NOMO-1 treated with dmso at 0.1 percent for 144 hours (cell line): ENCODE measurements around the gene NCAPG.
A peak's percentile ranks its signal among the peaks of the same experiment; 100 is the strongest.
"Not testable (repeated sequence)": the region's sequence is repeated elsewhere in the genome, so short reads cannot be mapped to it uniquely, and the experiment has no call there.

Experiments
- DNase-seq: peaks from one replicate; lab custom pipeline; 2025; ENCODE audit not compliant: unreplicated experiment; lab: John Stamatoyannopoulos, UW

The NCAPG gene

DNA sequence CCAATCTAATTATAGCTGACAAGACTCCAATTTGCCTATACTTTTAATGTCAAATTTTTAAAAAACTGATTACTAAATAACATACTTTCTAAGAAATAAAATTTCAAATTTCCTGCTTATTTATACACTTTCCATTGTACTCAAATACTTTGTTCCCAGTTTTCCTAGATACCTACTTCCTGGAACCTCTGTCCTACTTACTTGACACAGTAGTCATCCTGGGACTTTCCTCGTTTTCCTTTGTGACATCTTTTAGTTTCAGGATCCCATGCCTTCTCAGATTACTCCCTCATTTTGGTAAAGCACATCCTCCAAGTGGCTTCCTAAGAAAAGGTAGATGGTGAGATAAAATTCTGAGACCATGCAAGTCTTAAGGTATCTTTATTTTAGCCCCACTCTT lies 16.0 kb upstream of the NCAPG start:
- DNase-seq, result no peak

DNA sequence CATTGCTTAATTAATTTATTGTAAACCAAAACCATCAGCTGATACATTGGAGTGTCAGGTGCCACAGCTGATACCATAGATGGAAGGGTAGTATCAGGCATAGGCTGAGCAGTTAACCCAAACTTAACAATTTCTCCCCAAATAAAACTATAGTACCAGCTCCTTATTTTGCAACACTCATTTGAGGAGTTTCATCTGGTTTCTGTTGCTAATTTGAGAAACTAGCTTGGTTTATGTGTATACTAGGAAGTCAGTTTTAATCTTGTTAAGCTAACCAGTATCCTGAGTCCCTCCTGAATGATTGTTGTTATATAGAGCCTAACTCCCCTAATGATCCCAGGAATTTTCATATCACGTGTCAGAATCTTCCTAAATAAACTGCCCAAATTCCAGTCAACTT lies 13.0 kb upstream of the NCAPG start:
- no peak for DNase-seq

DNA sequence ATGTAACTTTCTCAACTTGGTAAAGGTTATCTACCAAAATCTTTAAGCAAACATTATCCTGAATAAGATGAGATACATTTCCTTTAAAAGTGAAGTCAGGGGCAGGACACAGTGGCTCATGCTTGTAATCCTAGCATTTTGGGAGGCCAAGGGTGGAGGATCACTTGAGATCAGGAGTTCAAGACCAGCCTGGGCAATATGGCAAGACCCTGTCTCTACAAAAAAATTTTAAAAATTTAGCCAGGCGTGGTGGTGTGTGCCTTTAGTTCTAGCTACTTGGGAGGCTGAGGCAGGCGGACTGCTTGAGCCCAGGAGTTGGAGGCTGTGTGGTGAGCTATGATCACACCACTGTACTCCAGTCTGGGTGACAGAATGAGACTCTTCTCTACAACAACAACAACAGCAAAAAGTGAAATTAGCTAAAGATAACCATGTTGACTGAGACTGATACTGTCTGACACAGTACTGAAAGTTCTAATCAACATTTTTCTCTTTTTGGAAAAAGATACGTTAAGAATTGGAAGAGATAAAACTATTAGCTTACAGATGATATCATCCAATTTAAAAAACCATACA lies 5.1 kb upstream of the NCAPG start:
- DNase-seq, result no peak

DNA sequence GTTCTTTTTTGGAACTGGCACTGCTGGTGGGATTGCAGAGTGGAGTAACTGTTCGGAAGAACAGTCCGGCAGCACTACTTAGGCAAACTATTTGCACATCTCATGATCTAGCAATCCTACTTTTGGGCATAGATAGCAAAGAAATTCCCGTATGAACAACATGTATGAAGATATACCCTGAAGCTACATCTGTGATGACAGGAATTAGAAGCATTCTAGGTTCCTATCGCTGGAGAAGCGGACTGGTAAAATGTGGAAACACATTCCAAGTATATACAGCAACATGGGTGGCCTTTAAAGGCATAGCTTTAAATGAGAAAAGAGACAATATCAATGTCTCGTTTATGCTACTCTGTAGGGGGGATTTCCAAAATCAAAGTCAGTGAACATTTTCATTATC lies 3.3 kb upstream of the NCAPG start:
- DNase-seq, result no peak

DNA sequence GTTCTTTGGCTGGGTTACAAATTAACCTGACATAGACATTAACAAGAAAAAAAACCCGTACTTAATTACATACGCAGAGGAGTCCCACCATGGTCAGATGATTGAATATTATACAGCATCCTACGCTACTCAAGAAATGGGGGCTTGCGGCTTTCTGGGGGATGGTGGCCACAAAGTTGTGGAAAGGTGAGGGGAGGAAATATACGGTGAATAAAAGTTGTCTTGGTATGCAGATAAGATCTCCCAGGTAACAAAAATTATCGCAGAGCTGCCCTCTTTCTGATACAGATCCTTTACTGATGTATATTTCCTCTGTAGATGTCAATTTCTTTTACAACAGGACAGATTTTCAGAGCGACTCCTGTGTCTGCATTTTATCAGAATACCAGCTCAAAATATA lies 1.1 kb upstream of the NCAPG start:
- no peak for DNase-seq

DNA sequence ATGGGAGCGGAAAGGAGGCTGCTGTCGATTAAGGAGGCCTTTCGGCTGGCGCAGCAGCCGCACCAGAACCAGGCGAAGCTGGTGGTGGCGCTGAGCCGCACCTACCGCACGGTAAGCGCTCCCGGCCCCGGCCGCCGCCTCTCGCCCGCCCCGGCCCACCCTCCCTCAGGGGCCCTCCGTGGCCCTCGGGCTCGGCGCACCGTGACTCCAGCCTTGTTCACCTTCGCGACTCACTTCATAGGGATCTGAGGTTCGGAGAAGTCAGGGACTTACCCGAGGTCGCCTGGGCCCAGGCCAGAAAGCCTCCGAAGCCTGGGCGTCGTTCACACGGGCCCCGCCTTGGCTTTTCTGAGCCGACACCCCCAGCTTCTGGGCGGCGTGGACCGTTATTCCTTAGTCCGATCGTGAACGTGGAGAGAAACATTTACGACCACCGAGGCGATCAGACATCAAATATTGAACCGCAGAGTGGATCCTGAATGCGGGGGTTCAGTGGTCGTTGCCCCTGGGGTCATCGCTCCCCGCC lies 362 bp downstream of the NCAPG start:
- no peak for DNase-seq

DNA sequence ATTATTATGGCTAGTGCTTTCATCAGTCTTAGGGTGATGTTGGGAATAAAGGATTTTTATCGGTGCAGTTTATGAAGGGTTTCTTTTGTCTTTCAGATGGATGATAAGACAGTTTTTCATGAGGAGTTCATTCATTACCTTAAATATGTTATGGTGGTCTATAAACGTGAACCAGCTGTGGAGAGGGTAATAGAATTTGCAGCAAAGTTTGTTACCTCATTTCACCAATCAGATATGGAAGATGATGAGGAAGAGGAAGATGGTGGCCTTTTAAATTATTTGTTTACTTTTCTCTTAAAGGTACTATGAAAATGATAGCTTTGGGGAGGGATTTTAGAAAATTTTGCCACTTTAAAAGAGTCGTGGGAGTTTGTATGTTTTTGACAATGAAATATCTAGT lies 1.3 kb downstream of the NCAPG start:
- no peak for DNase-seq

DNA sequence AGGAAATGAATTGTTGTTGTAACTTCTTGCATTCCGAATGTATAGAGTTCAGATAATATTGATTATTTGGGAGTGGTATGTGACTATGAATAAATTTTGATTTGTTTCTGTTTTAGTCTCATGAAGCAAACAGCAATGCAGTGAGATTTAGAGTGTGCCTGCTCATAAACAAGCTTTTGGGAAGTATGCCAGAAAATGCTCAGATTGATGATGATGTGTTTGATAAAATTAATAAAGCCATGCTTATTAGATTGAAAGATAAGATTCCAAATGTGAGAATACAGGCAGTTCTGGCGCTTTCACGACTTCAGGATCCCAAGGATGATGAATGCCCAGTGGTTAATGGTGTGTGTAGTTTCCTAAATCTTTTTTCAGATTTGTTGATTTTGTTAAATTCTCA lies 2.0 kb downstream of the NCAPG start:
- DNase-seq, result no peak

DNA sequence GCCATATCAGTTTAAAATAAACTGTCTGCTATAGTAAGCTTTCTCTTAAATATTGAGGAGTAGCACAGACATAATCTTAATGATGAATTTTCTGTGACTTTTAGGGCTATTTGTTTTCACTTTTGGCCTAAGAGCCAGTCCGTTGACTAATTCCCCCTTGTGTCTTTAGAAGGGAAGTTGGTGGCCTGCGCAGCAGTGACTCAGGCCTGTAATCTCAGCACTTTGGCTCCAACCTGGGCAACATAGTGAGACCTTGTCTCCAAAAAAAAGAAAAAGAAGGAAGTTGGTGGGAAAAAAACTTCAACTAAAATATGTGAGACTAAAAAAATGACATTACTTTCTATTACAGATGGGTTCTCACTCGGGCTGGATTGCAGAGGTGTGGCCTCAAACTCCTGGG lies 3.4 kb downstream of the NCAPG start:
- peak; percentile 25 for DNase-seq

DNA sequence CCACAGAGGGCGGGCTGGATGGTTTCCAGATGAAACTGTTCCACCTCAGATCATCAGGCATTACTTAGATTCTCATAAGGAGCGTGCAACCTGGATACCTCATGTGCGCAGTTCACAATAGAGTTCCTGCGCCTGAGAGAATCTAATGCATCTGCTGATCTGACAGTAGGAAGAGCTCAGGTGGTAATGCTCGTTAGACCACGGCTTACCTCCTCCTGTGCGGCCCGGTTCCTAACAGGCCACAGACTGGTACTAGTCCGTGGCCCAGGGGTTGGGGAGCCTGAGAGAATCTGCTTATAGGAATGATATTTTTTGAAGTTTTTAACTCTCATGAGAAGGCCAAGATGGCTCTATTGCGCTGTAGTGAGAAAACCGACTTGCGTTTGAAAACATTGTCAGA lies 5.4 kb downstream of the NCAPG start:
- no peak for DNase-seq

DNA sequence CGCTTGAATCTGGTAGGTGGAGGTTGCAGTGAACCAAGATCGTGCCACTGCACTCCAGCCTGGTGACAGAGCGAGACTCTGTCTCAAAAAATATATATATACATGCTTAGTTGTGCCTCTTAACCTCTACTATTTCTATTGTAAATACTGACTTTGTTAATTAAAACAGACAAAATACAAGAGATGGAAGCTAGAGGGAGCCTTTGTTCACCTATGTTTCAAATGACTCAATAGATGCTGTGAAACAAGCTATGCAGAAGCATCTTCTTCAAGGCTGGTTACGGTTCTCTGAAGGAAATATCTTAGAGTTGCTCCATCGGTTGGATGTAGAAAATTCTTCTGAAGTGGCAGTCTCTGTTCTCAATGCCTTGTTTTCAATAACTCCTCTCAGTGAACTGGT lies 6.2 kb downstream of the NCAPG start:
- DNase-seq, result peak; percentile 1

DNA sequence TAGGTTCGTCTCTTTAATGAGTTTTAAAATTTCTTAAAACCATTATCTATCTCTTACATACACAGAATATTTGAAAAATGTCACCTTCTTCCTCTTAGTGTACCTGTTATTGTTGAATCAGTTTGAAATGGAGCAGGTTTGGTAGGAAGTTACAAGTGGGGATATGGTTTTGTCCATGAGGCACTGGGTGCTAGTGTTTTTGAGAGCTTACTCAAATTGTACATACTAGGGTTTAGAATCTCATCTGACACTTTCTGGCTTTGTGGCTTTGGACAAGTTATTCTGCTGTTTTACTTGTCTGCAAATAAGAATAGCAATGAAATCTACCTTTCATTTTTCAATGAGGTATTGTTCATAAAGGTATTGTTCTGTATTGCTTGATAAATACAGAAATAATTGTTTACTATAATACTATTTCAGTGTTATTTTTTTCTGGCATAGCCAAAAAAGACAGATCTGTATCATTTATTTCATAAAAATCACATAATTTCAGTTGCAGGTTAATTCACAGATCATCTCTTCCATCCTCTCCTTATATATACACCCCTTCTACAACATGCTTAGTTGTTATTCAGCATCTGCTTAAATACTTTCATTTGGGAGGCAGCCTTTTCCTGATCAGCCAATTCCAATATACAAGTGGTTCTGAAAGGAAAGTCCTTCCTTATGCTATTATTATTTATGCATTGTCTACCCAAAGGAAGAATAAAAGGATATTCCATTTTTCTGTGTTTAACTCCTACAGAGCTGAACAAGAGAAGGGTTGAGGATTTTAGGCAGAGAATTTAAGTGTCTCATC lies 13.3 kb downstream of the NCAPG start:
- no peak for DNase-seq

DNA sequence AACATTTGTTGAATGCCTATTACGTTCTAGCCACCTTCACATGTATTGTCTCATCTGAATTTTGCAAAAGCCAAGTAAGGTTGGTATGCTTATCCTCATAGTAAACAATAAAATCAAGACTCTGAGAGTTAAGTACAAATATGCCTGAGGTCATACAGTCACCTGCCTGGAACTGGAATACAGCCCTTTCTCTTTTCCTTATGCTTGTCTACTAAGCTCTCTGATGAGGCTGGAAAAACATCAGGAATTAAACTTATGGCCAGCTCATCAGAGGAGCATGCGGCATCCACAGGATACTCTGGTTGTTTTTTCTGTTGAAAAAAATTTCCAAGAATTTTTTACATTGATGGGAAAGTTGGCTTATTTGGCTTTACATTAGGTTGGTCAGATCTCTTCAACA lies 35.5 kb downstream of the NCAPG start:
- no peak for DNase-seq

DNA sequence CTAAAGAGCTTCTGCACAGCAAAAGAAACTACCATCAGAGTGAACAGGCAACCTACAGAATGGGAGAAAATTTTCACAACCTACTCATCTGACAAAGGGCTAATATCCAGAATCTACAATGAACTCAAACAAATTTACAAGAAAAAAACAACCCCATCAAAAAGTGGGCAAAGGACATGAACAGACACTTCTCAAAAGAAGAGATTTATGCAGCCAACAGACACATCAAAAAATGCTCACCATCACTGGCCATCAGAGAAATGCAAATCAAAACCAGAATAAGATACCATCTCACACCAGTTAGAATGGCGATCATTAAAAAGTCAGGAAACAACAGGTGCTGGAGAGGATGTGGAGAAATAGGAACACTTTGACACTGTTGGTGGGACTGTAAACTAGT lies 39.5 kb downstream of the NCAPG start:
- DNase-seq, result not testable (repeated sequence)

DNA sequence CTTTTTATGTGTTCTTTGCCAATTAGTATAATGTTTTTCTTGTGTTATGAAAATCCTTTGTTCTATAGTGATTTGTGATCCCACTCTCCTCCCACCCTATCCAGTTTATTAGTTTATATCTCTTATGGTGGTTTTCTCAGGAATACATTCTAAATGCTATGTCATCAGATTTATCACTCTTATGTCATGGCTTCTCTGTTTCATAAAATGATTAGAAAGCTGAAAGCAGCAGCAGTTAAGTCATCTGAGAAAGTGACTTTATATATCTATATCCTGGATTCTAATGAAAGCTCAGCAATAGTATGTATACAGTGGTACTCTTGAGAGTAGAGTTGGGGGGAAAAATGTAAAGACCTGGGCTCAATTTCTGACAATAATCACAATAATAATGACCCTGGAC lies 41.2 kb downstream of the NCAPG start:
- DNase-seq, result no peak

DNA sequence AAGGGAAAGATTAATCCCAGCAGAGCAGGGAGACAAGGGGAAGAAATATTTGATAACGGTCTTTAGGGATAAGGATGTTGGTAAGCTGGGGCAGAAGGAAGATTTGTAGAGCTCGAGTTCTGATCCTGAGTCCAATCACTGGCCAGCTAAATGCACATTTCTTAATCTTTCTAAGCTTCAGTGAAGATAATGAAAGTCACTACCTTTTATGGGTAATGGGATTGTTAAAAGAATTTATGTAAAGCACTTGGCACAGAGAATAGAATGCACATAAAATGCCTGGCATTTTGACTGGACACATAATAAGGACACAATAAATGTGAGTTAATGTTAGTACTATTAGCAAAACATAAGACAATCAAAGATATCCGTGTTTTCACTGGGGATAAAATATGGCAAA lies 43.3 kb downstream of the NCAPG start:
- DNase-seq, result no peak

DNA sequence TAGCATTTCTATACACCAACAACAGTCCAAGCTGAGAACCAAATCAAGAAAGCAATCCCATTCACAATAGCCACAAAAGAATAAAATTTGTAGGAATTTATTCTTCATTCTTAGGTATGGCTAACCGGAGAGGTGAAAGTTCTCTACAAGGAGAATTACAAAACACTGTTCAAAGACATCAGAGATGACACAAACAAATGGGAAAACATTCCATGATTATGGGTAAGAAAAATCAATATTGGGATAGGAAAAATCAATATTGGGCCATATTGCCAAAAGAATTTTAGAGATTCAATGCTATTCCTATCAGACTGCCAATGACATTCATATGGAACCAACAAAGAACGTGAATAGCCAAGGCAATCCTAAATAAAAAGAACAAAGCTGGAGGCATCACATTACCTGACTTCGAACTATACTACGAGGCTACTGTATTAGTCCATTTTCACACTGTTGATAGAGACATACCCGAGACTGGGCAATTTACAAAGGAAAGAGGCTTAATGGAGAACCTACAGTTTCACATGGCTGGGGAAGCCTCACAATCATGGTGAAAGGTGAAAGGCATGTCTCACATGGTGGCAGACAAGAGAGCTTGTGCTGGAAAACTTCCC lies 49.1 kb downstream of the NCAPG start:
- DNase-seq, result no peak

DNA sequence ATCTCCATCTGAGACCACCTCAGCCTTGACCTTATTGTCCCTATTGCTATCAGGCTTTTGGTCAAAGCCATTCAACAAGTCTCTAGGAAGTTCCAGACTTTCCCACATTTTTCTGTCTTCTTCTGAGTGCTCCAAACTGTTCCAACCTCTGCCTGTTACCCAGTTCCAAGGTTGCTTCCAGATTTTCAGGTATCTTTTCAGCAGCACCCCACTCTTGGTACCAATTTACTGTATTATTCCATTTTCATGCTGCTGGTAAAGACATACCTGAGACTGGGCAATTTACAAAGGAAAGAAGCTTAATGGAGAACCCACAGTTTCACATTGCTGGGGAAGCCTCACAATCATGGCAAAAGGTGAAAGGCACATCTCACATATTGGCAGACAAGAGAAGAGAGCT lies 51.1 kb downstream of the NCAPG start:
- not testable (repeated sequence) for DNase-seq

DNA sequence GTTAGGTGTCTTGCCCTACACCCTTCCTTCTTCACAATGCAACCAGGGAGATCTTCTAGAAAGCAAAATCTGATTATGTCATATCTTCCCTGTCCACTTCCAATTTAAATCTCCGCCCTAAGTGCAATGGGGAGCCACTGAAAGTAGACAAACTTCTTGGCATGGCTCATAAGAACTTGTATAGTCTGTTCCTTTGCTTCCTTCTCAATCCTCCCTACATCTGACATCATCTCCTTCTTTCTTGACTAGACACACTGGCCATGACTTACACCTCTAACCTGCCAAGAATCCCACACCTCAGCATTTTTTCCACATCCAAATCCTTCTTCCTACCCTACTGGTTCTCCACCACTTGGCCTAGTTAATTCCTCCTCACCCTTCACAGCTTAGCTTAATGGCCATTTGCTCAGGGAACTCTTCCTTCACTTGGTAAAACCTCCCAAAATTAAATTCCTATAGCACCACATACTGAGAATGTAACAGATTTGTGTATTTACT lies 55.1 kb downstream of the NCAPG start:
- no peak for DNase-seq

DNA sequence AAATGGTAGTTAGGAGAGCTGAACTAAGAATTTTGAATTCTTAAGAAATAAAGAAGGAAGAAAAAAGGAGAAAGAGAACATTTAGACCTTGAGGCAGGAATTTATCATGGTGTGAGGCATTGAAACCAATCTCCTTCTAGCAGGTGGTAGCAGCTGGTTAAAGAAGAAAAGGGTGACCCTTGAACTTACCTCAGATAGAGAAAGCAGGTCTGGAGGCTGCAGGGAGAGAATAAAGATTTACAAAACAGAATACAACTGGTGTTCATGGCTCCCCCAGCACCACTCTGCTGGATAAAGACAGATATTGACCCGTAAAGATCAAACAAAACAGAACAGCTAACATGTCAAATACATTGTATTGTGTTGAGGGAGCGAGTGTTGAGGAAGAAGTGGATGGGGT lies 56.0 kb downstream of the NCAPG start:
- no peak for DNase-seq

DNA sequence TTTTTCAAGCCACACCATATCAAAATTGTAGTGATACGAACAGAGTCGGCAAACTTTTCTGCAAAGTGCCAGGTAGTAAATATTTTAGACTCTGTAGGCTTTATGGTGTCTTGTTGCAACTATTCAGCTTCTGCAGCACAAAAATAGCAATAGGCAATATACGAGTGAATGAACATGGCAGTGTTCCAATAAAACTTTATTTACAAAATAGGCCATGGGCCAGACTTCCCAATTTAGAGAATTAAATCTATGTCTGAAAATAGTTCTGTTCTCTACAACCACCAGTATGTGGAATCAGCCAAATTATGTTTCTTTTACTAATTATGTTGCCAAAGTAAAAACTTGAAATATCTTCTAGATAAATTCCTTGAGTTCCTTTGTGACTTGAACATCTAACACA lies 56.5 kb downstream of the NCAPG start:
- DNase-seq, result no peak

DNA sequence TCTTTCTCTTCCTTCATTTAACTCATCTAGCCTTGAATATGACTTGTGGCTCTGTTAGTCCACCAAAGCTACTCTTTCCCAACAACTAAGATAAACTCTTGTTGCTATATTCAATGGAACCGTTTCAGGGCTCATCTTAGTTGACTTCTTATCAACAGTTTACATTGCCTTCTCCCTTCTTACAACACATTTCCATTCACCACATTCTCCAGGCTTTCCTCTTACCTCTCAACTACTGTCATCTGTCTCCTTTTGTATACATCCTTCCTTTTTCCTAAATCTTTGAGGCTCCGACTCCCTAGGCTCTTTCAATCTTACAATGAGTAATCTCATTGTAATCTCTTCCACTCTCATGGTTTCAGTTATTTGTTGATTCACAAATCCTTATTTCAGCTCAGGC lies 58.5 kb downstream of the NCAPG start:
- DNase-seq, result no peak
